Thoracic aorta (tissue), 2 donors: ENCODE data around the gene CXCL5. TPM values are rescaled to one million over a fixed set of nuclear protein-coding genes. Genes with fewer than 3 reads are reported as not detected.

Source experiments
- ATAC-seq: fragments of 150-250 bp; one replicate; pipeline ENCODE4 v1.8.0; 2017; ENCODE audit warnings: low read depth; ENCODE audit not compliant: insufficient number of reproducible peaks, low FRiP score
- DNase-seq: peaks from one replicate; pipeline ENCODE4 v3.0.0-alpha.2; 2020; ENCODE audit warnings: low spot score
- H3K27ac ChIP-seq, 2 donors: fragments of 200-600 bp; sonication (generic); 1 replicate in 1 of 2; 2 replicates in 1 of 2; pipeline ENCODE4 v1.5.1; 2016; ENCODE audit warnings: mild to moderate bottlenecking in 2 of 2, moderate library complexity in 2 of 2
- H3K27me3 ChIP-seq: fragments of 200-600 bp; sonication (generic); replicated peaks from 2 replicates; pipeline ENCODE4 v1.6.0; 2016; ENCODE audit warnings: mild to moderate bottlenecking; ENCODE audit not compliant: insufficient read depth
- H3K36me3 ChIP-seq: fragments of 200-600 bp; sonication (generic); one replicate; pipeline ENCODE4 v1.5.1; 2016
- H3K4me1 ChIP-seq, 2 donors: fragments of 200-600 bp; sonication (generic); 1 replicate in 1 of 2; 2 replicates in 1 of 2; pipeline versions ENCODE4 v1.5.1 to v1.6.0; 2016; ENCODE audit warnings: low read depth in 2 of 2, mild to moderate bottlenecking in 1 of 2; ENCODE audit not compliant: control insufficient read depth in 1 of 2
- H3K4me3 ChIP-seq: fragments of 200-600 bp; sonication (generic); 2 replicates; pipeline ENCODE4 v1.5.1; 2016; ENCODE audit warnings: mild to moderate bottlenecking
- H3K9me3 ChIP-seq: fragments of 200-600 bp; sonication (generic); 2 replicates; pipeline ENCODE4 v1.5.1; 2016
- total RNA-seq, 2 donors: library from RNA; depleted of rRNA; stranded (reverse); fragments of >200 nt; gene quantifications; one replicate each; pipeline versions ENCODE4 v1.1.0 to v1.2.3, GENCODE V29; 2016
- TF ChIP-seq, protein P1 (sequence below): fragments of 200-600 bp; sonication (generic); IDR thresholded peaks from one replicate; pipeline ENCODE4 v1.5.1; 2019; ENCODE audit warnings: antibody characterized with exemption

Gene CXCL5
- total RNA-seq, 2 donors from 2014 or later, result 0.49 TPM; not detected in 1

- no peak overlapping the region for H3K4me3 ChIP-seq
- ATAC-seq, result no peak
- no peak overlapping the region for H3K27ac ChIP-seq
- DNase-seq, result no peak
- no peaks in the 10 kb centered on the region for H3K27me3 ChIP-seq
- TF ChIP-seq, protein P1, sequence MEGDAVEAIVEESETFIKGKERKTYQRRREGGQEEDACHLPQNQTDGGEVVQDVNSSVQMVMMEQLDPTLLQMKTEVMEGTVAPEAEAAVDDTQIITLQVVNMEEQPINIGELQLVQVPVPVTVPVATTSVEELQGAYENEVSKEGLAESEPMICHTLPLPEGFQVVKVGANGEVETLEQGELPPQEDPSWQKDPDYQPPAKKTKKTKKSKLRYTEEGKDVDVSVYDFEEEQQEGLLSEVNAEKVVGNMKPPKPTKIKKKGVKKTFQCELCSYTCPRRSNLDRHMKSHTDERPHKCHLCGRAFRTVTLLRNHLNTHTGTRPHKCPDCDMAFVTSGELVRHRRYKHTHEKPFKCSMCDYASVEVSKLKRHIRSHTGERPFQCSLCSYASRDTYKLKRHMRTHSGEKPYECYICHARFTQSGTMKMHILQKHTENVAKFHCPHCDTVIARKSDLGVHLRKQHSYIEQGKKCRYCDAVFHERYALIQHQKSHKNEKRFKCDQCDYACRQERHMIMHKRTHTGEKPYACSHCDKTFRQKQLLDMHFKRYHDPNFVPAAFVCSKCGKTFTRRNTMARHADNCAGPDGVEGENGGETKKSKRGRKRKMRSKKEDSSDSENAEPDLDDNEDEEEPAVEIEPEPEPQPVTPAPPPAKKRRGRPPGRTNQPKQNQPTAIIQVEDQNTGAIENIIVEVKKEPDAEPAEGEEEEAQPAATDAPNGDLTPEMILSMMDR, result no peak
- peaks cover 0 to 12% of the 10 kb centered on the region in 2 donors for H3K4me1 ChIP-seq
- H3K36me3 ChIP-seq, result no peaks in the 10 kb centered on the region
- H3K9me3 ChIP-seq, result no peaks in the 10 kb centered on the region
Observed at GRCh38 chr4:73948990-73949706, 49.3 kb downstream of the CXCL5 start.

DNA sequence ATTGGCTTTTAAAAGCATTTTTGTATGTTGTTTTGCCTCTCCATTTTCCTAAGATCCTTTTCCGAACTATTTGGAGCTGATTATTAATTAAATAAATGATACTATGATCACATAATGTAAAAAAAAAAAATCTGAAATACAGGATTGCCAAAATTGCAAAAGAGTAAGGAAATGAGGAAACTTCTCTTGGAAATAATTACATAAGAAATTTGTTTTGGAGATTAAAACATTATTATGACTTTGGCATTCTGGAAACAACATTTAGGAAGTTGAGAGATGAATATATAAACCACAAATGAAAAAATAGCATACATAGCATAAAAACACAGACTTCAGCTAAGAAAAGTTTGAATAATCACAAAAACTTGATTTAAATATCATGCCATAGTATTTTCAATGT is 50.2 kb downstream of the CXCL5 start:
- no peak for DNase-seq
- no peaks in the 10 kb centered on the region for H3K27me3 ChIP-seq
- no peak overlapping the region for H3K4me3 ChIP-seq
- H3K27ac ChIP-seq, result no peak overlapping the region
- H3K9me3 ChIP-seq, result no peaks in the 10 kb centered on the region
- H3K36me3 ChIP-seq, result no peaks in the 10 kb centered on the region
- TF ChIP-seq, protein P1, result no peak
- ATAC-seq, result no peak
- H3K4me1 ChIP-seq, result peaks cover 0 to 15% of the 10 kb centered on the region in 2 donors

GRCh38 chr4:73947239-73947985 is 51.1 kb downstream of the CXCL5 start:
- no peaks in the 10 kb centered on the region for H3K9me3 ChIP-seq
- peaks cover 0 to 15% of the 10 kb centered on the region in 2 donors for H3K4me1 ChIP-seq
- no peak for ATAC-seq
- no peak overlapping the region for H3K27ac ChIP-seq
- no peaks in the 10 kb centered on the region for H3K36me3 ChIP-seq
- TF ChIP-seq, protein P1, result no peak
- H3K27me3 ChIP-seq, result no peaks in the 10 kb centered on the region
- DNase-seq, result no peak
- no peak overlapping the region for H3K4me3 ChIP-seq

DNA sequence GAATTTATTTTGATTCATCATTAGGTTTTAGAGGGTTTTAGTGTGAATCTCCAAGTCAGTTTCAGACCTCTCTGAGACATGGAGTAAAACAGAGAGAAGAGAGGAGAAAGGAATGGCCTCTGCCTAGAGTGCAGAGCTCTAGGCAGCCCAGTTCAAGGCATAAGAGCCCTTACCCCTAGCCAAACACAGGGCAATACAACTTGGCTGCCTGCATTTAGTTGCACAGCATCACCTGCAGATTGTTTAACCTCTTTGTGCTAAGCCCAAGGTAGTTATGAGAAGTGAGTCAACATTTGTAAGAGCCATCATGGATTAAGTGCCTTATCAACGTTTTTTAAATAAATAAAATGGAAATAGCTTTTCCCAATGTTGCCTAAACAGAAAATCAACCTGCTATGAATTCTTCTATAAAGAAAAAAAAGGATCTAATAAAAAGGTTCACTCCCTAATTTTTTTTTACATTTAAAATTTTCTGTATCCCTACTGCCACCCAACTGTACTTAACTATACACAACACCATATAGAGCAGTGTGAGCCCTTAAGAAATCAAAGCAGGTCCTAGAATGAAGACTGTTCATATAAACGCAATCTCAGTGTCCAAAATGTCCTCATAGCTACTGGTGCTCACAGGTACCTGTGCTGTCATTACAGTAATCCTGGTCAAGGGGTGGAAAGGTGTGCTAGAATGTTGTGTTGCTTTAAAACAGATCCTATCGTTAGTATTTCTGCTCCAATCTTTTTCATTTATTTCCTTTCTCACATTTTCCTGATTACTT is 52.6 kb downstream of the CXCL5 start:
- TF ChIP-seq, protein P1, result no peak
- no peak for ATAC-seq
- no peaks in the 10 kb centered on the region for H3K27me3 ChIP-seq
- no peak for DNase-seq
- H3K4me3 ChIP-seq, result no peak overlapping the region
- H3K4me1 ChIP-seq, result peaks cover 0 to 15% of the 10 kb centered on the region in 2 donors
- H3K27ac ChIP-seq, result no peak overlapping the region
- H3K36me3 ChIP-seq, result no peaks in the 10 kb centered on the region
- H3K9me3 ChIP-seq, result no peaks in the 10 kb centered on the region

Other genes with a start within 250 kb of the CXCL5 start
- gene CXCL6, start 162.0 kb downstream of the CXCL5 start, total RNA-seq, result not detected
- not detected for gene PF4V1, start 145.4 kb downstream of the CXCL5 start, total RNA-seq
- gene CXCL1, start 129.3 kb downstream of the CXCL5 start, total RNA-seq, result 1 to 10 TPM in 1 of 2 donors, under 1 TPM in 1; 0.68 to 8.7 TPM
- gene PF4, start 16.6 kb downstream of the CXCL5 start, total RNA-seq, result not detected
- gene PPBP, start 10.5 kb downstream of the CXCL5 start, total RNA-seq, result not detected
- gene CXCL3, start 40.0 kb upstream of the CXCL5 start, total RNA-seq, result 10 to 100 TPM in 1 of 2 donors, 1 to 10 TPM in 1; 4.9 to 11.9 TPM
- 10 to 100 TPM; 34.0 to 71.4 TPM for gene CXCL2, start 100.5 kb upstream of the CXCL5 start, total RNA-seq
- gene MTHFD2L, start 159.4 kb upstream of the CXCL5 start, total RNA-seq, result 10 to 100 TPM in 1 of 2 donors, 1 to 10 TPM in 1; 5.8 to 26.9 TPM